A673 (cell line): Measurements from ENCODE around the gene WDR75. TPM values are rescaled to one million over a fixed set of nuclear protein-coding genes. Genes with fewer than 3 reads are reported as not detected.

Experiments
- BruUV-seq: library from RNA; stranded (reverse); fragments of 400-500 nt; replicated peaks from 2 replicates; lab custom pipeline; 2021; lab: Mats Ljungman, UMichigan
- CTCF ChIA-PET: fragments of 300-600 bp; sonication (Branson Sonifier 250); formaldehyde crosslinking; loops from one replicate; lab custom pipeline; 2022; ENCODE audit warnings: antibody characterized with exemption; lab: Charles Lee
- POLR2A ChIA-PET: fragments of 300-600 bp; sonication (Branson Sonifier 250); formaldehyde crosslinking; loops from one replicate; lab custom pipeline; 2022; ENCODE audit warnings: antibody characterized with exemption; ENCODE audit not compliant: low non-redundant PET; lab: Charles Lee
- DNase-seq: peaks from one replicate; pipeline ENCODE4 v3.0.0-alpha.2; 2015; ENCODE audit warnings: low spot score
- H3K27ac ChIP-seq: fragments of 200-600 bp; sonication (generic); 2 replicates; pipeline ENCODE4 v1.5.1; 2016; ENCODE audit warnings: mixed run types, low read depth, mild to moderate bottlenecking, mixed read lengths, antibody characterized with exemption, low read length; ENCODE audit not compliant: poor library complexity, severe bottlenecking
- H3K27me3 ChIP-seq: fragments of 200-600 bp; sonication (generic); replicated peaks from 2 replicates; pipeline ENCODE4 v1.6.1; 2017; ENCODE audit warnings: mixed run types, low read depth, mild to moderate bottlenecking, mixed read lengths, antibody characterized with exemption, low read length; ENCODE audit not compliant: insufficient read depth, poor library complexity
- H3K36me3 ChIP-seq: fragments of 200-600 bp; sonication (generic); 2 replicates; pipeline ENCODE4 v1.6.1; 2016; ENCODE audit warnings: mixed run types, mild to moderate bottlenecking, mixed read lengths, antibody characterized with exemption, low read length; ENCODE audit not compliant: insufficient read depth, poor library complexity, severe bottlenecking
- H3K4me1 ChIP-seq: fragments of 200-600 bp; sonication (generic); 2 replicates; pipeline ENCODE4 v1.6.1; 2017; ENCODE audit warnings: mixed run types, mild to moderate bottlenecking, mixed read lengths, antibody characterized with exemption, low read length; ENCODE audit not compliant: insufficient read depth, poor library complexity, severe bottlenecking
- H3K4me3 ChIP-seq: fragments of 200-600 bp; sonication (generic); 2 replicates; pipeline ENCODE4 v1.5.1; 2016; ENCODE audit warnings: low read depth, mixed run types, mild to moderate bottlenecking, mixed read lengths, low read length; ENCODE audit not compliant: poor library complexity, severe bottlenecking
- H3K9me3 ChIP-seq: fragments of 200-600 bp; sonication (generic); 2 replicates; pipeline ENCODE4 v1.6.1; 2016; ENCODE audit warnings: mixed run types, low read depth, mild to moderate bottlenecking, mixed read lengths, antibody characterized with exemption, low read length; ENCODE audit not compliant: poor library complexity, severe bottlenecking
- EZH2 ChIP-seq: fragments of 200-600 bp; sonication (generic); IDR thresholded peaks from 2 replicates; pipeline ENCODE4 v1.6.1; 2017; ENCODE audit warnings: borderline replicate concordance, low read depth, mild to moderate bottlenecking, mixed read lengths, antibody characterized with exemption, low read length; ENCODE audit not compliant: poor library complexity, severe bottlenecking
- intact Hi-C: fragments of 100-400 bp; cut with micrococcal nuclease; formaldehyde crosslinking; loops from one replicate; pipeline ENCODE4 v1.10.0; 2022; ENCODE audit not compliant: unreplicated experiment
- total RNA-seq: library from RNA; stranded (reverse); gene quantifications from 2 replicates; pipeline ENCODE4 v1.2.3, GENCODE V29; 2021
- TF ChIP-seq, protein P1 (sequence below): fragments of 300-800, 200-600 bp; sonication (generic); conservative IDR thresholded peaks from 2 replicates; pipeline ENCODE4 v1.5.1; 2017; ENCODE audit warnings: low read depth, mild to moderate bottlenecking, antibody characterized with exemption, low read length, moderate library complexity, mixed read lengths

The WDR75 gene
- total RNA-seq, 1 experiment from 2014 or later = 69.6 TPM

DNA sequence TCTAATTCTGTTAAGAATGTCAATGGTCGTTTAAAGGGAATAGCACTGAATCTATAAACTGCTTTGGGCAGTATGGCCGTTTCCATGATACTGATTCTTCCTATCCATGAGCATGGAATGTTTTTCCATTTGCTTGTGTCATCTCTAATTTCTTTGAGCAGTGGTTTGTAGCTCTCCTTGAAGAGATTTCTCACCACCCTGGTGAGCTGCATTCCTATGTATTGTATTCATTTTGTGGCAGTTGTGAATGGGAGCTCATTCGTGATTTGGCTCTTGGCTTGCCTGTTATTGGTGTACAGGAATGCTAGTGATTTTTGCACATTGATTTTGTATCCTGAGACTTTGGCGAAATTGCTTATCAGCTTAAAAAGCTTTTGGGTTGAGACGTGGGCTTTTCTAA, 38.3 kb upstream of the WDR75 start:
- TF ChIP-seq, protein P1, sequence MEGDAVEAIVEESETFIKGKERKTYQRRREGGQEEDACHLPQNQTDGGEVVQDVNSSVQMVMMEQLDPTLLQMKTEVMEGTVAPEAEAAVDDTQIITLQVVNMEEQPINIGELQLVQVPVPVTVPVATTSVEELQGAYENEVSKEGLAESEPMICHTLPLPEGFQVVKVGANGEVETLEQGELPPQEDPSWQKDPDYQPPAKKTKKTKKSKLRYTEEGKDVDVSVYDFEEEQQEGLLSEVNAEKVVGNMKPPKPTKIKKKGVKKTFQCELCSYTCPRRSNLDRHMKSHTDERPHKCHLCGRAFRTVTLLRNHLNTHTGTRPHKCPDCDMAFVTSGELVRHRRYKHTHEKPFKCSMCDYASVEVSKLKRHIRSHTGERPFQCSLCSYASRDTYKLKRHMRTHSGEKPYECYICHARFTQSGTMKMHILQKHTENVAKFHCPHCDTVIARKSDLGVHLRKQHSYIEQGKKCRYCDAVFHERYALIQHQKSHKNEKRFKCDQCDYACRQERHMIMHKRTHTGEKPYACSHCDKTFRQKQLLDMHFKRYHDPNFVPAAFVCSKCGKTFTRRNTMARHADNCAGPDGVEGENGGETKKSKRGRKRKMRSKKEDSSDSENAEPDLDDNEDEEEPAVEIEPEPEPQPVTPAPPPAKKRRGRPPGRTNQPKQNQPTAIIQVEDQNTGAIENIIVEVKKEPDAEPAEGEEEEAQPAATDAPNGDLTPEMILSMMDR = no peak
- no peaks in the 10 kb centered on the region for H3K36me3 ChIP-seq
- no peak for DNase-seq
- no peaks in the 10 kb centered on the region for H3K27me3 ChIP-seq
- BruUV-seq = no TSS peak
- no peaks in the 10 kb centered on the region for H3K9me3 ChIP-seq
- no peak overlapping the region for H3K4me3 ChIP-seq
- H3K4me1 ChIP-seq = peaks cover 16% of the 10 kb centered on the region
- POLR2A ChIA-PET = no interaction called here
- intact Hi-C loops = no loop called here
- H3K27ac ChIP-seq = no peak overlapping the region
- CTCF ChIA-PET = no interaction called here

DNA sequence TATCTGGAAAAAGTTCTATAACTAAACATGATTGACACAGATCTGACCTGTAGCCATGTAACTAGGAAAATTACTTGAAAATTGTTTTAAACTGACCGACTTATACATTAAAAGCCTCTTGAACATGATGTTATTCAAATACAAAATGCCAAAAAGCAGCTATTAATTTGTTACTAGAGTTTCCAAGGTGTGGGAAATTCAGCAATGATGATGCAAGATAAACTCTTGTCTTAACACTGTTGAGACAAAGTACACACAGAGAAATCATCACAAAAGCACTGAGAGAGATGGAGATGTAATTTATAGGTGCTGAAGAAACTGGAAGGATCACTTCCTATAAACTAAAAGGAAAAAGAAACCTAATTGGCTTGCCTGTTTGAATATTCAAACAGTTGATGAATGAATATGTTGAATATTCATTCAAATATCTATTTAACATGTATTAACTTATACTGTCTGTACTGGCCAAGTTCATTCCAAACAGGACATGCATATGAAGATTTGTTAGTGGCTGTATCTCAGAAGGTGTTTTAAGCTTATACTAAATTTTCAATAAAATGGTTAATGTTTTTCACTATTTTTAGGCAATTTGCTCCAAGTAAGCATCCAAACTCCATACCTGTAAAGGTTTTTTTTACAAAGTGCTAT, 34.6 kb upstream of the WDR75 start:
- Histone ChIP-seq H3K27ac (peak overlapping the region; percentile 55), H3K36me3 (no peaks in the 10 kb centered on the region), H3K4me1 (peaks cover 28% of the 10 kb centered on the region), H3K4me3 (peak overlapping the region; percentile 19), H3K27me3 (no peaks in the 10 kb centered on the region), H3K9me3 (no peaks in the 10 kb centered on the region)
- ChIA-PET POLR2A (no interaction called here), CTCF (interaction anchor here (0.6 to 1.5 kb wide), 2 partner anchors 883 to 1115 kb away, joined by 3 read pairs; partner anchors contain the start of gene GULP1)
- DNase-seq = peak; percentile 40
- BruUV-seq = no TSS peak
- intact Hi-C loops = loop anchor here (1.0 to 5.0 kb wide), 2 partner anchors 294 to 882 kb away; no protein-coding TSS in a partner anchor
- no peak for TF ChIP-seq EZH2
- TF ChIP-seq, protein P1 = no peak

DNA sequence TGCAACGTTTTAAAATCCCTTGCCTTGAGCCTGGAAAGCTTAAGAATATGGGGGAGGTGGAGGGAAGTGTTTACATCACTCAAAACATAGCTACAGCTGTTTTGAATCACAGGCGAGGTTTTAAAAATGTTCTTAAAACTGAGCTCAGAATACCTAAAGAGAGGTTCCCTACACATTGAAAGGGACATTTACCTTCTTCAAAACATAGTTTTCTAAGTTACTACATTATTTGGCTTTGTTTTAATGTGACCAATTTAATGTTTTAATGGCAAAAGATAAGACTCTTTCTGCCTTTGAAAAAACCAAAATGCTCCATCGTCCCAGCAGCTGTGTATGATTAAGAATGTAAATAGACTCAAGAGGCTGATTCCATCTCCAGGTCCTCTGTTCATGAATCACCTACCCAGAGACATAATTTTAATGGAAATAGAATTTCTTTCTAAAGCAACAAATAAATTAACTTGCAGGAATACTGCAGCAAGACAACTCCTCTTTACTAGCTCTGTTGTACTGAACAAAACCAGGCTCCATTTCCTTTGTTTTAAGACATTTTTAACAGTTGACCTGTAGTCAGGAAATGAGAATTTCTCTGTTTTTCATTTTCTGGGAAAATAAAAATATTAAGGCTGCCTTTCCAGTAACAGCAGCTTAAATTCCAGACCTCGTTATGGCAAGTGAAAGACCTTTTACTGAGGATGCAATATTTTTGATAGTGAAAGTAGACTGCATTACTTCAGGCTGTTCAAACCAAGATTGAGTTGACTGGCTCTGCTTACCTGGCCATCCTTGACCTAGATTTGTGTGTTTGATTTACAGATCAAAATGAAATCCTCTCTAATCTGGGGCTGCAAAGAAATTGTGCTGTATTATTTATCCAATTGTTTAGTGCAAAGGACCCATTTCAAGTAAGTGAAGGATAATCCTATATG, 33.7 kb upstream of the WDR75 start:
- Histone ChIP-seq H3K27me3 (no peaks in the 10 kb centered on the region), H3K36me3 (no peaks in the 10 kb centered on the region), H3K9me3 (no peaks in the 10 kb centered on the region), H3K27ac (peak overlapping the region; percentile 55), H3K4me3 (peak overlapping the region; percentile 19), H3K4me1 (peaks cover 34% of the 10 kb centered on the region)
- ChIA-PET CTCF (interaction anchor here (0.6 to 1.5 kb wide), 2 partner anchors 883 to 1116 kb away, joined by 3 read pairs; partner anchors contain the start of gene GULP1), POLR2A (no interaction called here)
- intact Hi-C loops = loop anchor here (1.0 to 5.0 kb wide), 2 partner anchors 295 to 883 kb away; no protein-coding TSS in a partner anchor
- BruUV-seq = no TSS peak
- TF ChIP-seq, protein P1 = no peak
- TF ChIP-seq EZH2 = no peak
- DNase-seq = peak; percentile 63
